ENCODE data around the gene TENT5C. TPM values are rescaled to one million over a fixed set of nuclear protein-coding genes. Genes with fewer than 3 reads are reported as not detected.

Gene TENT5C
- total and polyA plus RNA-seq, 2 of the 8 experiments (the other 6 are each of a cell fraction or from before 2014, with no cell fraction given) = 0.38 to 0.99 TPM

DNA sequence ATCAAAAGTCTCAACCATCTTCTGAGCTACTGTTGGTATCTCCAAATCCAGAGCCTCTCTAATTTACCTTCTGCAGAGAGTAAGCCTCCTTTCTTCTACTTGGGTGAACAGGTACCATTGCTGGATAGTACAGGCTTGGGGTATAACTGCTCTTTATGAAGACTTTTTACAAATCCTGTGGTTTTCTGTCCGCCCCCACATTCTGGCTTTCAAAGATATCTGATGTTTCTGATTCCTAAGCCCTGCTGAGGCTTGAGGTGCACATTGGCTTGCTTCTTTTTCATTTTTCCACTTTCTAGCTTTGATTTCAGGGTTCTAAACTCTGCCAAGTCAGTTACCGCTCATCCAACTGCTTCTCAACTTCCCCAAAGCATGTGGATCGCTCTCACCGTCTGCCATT is 37.1 kb downstream of the TENT5C start:
- no peak overlapping the region for H2AFZ ChIP-seq (ENCODE audit: low read length)
- 89% methylated on average over 4 of the region's 4 CpGs; no CpG with 5 or more reads in 1 of the 2 experiments for WGBS, 2 experiments (ENCODE audit: extremely low coverage in 1 of 2, insufficient coverage in 1 of 2, insufficient read length in 1 of 2, insufficient replicate concordance in 2 of 2, low coverage in 1 of 2, low lambda C conversion rate in 2 of 2, missing lambda C conversion rate in 1 of 2)
- H2BK15ac ChIP-seq (ENCODE audit: low read length) = no peak overlapping the region
- no peak overlapping the region for H4K91ac ChIP-seq (replicated peaks; ENCODE audit: insufficient read length, low read length)
- H3K4ac ChIP-seq (replicated peaks; ENCODE audit: insufficient read length, low read depth, low read length) = no peak overlapping the region
- no peaks in the 10 kb centered on the region for H3K27me3 ChIP-seq (replicated peaks in 1 of 4; ENCODE audit: control insufficient read depth in 3 of 4, extremely low read depth in 1 of 4, insufficient read depth in 3 of 4, low read length in 3 of 4)
- H3K79me1 ChIP-seq (ENCODE audit: low read depth, low read length) = no peaks in the 10 kb centered on the region
- H2BK120ac ChIP-seq (replicated peaks; ENCODE audit: low read depth, low read length) = no peak overlapping the region
- H3K14ac ChIP-seq (ENCODE audit: insufficient read length) = no peak overlapping the region
- H3K23me2 ChIP-seq (ENCODE audit: low read depth, low read length) = no peaks in the 10 kb centered on the region
- no peak overlapping the region for H3K56ac ChIP-seq (replicated peaks; ENCODE audit: insufficient read length, low read depth, low read length)
- POLR2A ChIA-PET (ENCODE audit: partially characterized antibody) = interaction anchor here (0.9 kb wide), 1 partner anchor 1333 kb away, joined by 3 read pairs; no protein-coding TSS in a partner anchor
- H4K8ac ChIP-seq (ENCODE audit: extremely low read depth, insufficient read depth, low read length) = no peak overlapping the region
- no peak overlapping the region for H2BK12ac ChIP-seq (ENCODE audit: low read depth, low read length)
- no peaks in the 10 kb centered on the region for H3K4me1 ChIP-seq (replicated peaks in 1 of 4; ENCODE audit: control insufficient read depth in 3 of 4, insufficient read depth in 4 of 4, low read length in 3 of 4)
- no peak overlapping the region for H3K27ac ChIP-seq (ENCODE audit: low read depth, low read length)
- no peak overlapping the region for H3K18ac ChIP-seq (ENCODE audit: extremely low read depth, low read length)
- no peak overlapping the region for H4K5ac ChIP-seq (ENCODE audit: insufficient read length, low read depth, low read length)
- H3K79me2 ChIP-seq (ENCODE audit: control insufficient read depth in 1 of 2, insufficient read depth in 2 of 2, low read length in 2 of 2) = no peaks in the 10 kb centered on the region
- no peak overlapping the region for H2BK20ac ChIP-seq (ENCODE audit: low read length)
- H3K36me3 ChIP-seq (ENCODE audit: control insufficient read depth in 2 of 4, insufficient read depth in 4 of 4, low read length in 3 of 4) = no peaks in the 10 kb centered on the region
- H3K4me2 ChIP-seq (ENCODE audit: insufficient read depth in 1 of 2, low read depth in 2 of 2, low read length in 2 of 2) = no peak overlapping the region
- H3K9me3 ChIP-seq (ENCODE audit: insufficient read depth in 2 of 2, low read depth in 1 of 2, low read length in 1 of 2) = no peaks in the 10 kb centered on the region
- no peak overlapping the region for H3K4me3 ChIP-seq (ENCODE audit: extremely low read depth in 1 of 4, insufficient read depth in 2 of 4, low read depth in 3 of 4, low read length in 4 of 4)
- FAIRE-seq = no peak
- H4K20me1 ChIP-seq (replicated peaks in 1 of 2; ENCODE audit: control insufficient read depth in 1 of 2, insufficient read depth in 2 of 2, low read length in 2 of 2) = no peaks in the 10 kb centered on the region
- H2BK5ac ChIP-seq (ENCODE audit: low read depth, low read length) = no peak overlapping the region
- H2AK5ac ChIP-seq (ENCODE audit: low read depth, low read length) = no peak overlapping the region
- H3K23ac ChIP-seq (ENCODE audit: insufficient read length) = no peak overlapping the region
- no peak for DNase-seq (ENCODE audit: low read depth in 1 of 2, low spot score in 2 of 2)
- CTCF ChIA-PET (ENCODE audit: partially characterized antibody) = interaction anchor here (1.2 to 2.3 kb wide), 4 partner anchors 11 to 108 kb away, joined by 3 to 7 read pairs (median 4); no protein-coding TSS in a partner anchor
- H3K9ac ChIP-seq (replicated peaks in 1 of 4; ENCODE audit: extremely low read depth in 1 of 4, low read depth in 3 of 4, low read length in 3 of 4) = no peak overlapping the region
- TF ChIP-seq NANOG (IDR thresholded peaks at IDR 0.05; ENCODE audit: insufficient read depth, low read depth, low read length, poor library complexity, severe bottlenecking) = no peak
- TF ChIP-seq KDM1A (IDR thresholded peaks at IDR 0.05; ENCODE audit: borderline replicate concordance, low read length) = no peak
- TF ChIP-seq TAF7 (optimal IDR thresholded peaks at IDR 0.05; ENCODE audit: borderline replicate concordance, low read depth, low read length) = no peak
